Tracheal epithelial cell (primary cell): ENCODE results near the gene GLRX2. TPM values are rescaled to one million over a fixed set of nuclear protein-coding genes. Genes with fewer than 3 reads are reported as not detected.

Experiments used
- total RNA-seq: library from RNA; depleted of rRNA; stranded (reverse); fragments of >200 nt; gene quantifications from 2 replicates; pipeline ENCODE4 v1.2.1, GENCODE V29; 2014

The GLRX2 gene
- 7.7 and 14.5 TPM in 2 replicates for total RNA-seq

GRCh38 chr1:193104907-193105820 lies at the start of gene GLRX2:
GLRX2 (minus strand) TSS chr1:193105414; CDS start chr1:193105382, 32 bp downstream.

GRCh38 chr1:193121616-193122593 lies 16.7 kb upstream of the GLRX2 start, which contains the start of gene CDC73:
CDC73 (plus strand) TSS chr1:193122031; CDS start chr1:193122201, 170 bp downstream.

GRCh38 chr1:193059282-193060114 lies 45.7 kb downstream of the GLRX2 start, which contains the start of the genes RO60 and UCHL5:
RO60 (plus strand) TSS chr1:193059612; CDS start chr1:193069055, 9,443 bp downstream.
UCHL5 (minus strand) TSS chr1:193059360; CDS start chr1:193059260, 100 bp downstream.

Other genes with a start within 250 kb of the GLRX2 start
- 26.0 and 28.2 TPM in 2 replicates for gene UCHL5, start 46.1 kb downstream of the GLRX2 start, total RNA-seq
- 141 and 177 TPM in 2 replicates for gene RO60, start 45.8 kb downstream of the GLRX2 start, total RNA-seq
- 11.5 and 16.9 TPM in 2 replicates for gene CDC73, start 16.6 kb upstream of the GLRX2 start, total RNA-seq
- not detected in 2 replicates for gene B3GALT2, start 81.2 kb upstream of the GLRX2 start, total RNA-seq